Mucosa of rectum (tissue), 2 donors: ENCODE results near the gene F11R.
"Not testable (repeated sequence)": the region's sequence is repeated elsewhere in the genome, so short reads cannot be mapped to it uniquely, and the experiment has no call there.

Source experiments
- H3K27ac ChIP-seq, 2 donors: one replicate each; pipeline ENCODE4 v1.7.0; 2013; ENCODE audit warnings: inconsistent platforms in 2 of 2, low read depth in 2 of 2, low read length in 2 of 2
- H3K27me3 ChIP-seq, 2 donors: one replicate each; pipeline ENCODE4 v1.7.0; 2013; ENCODE audit warnings: low read length in 2 of 2; ENCODE audit not compliant: control insufficient read depth in 2 of 2, insufficient read depth in 2 of 2
- H3K36me3 ChIP-seq, 2 donors: one replicate each; pipeline ENCODE4 v1.7.0; 2013; ENCODE audit warnings: low read length in 2 of 2; ENCODE audit not compliant: control insufficient read depth in 2 of 2, insufficient read depth in 2 of 2
- H3K4me1 ChIP-seq, 2 donors: one replicate each; pipeline ENCODE4 v1.7.0; 2013; ENCODE audit warnings: low read length in 2 of 2, mild to moderate bottlenecking in 1 of 2; ENCODE audit not compliant: control insufficient read depth in 2 of 2, insufficient read depth in 2 of 2
- H3K4me3 ChIP-seq, 2 donors: one replicate each; pipeline ENCODE4 v1.7.0; 2013; ENCODE audit warnings: low read length in 2 of 2
- H3K9ac ChIP-seq, 2 donors: one replicate each; pipeline ENCODE4 v1.7.0; 2013; ENCODE audit warnings: low read length in 2 of 2, low read depth in 1 of 2, mild to moderate bottlenecking in 1 of 2
- H3K9me3 ChIP-seq, 2 donors: one replicate each; pipeline ENCODE4 v1.7.0; 2013; ENCODE audit warnings: low read length in 2 of 2; ENCODE audit not compliant: control insufficient read depth in 2 of 2
- donor health status: healthy.
- donor health status: Normal muscosa, but diverticular disease.

The F11R gene

DNA sequence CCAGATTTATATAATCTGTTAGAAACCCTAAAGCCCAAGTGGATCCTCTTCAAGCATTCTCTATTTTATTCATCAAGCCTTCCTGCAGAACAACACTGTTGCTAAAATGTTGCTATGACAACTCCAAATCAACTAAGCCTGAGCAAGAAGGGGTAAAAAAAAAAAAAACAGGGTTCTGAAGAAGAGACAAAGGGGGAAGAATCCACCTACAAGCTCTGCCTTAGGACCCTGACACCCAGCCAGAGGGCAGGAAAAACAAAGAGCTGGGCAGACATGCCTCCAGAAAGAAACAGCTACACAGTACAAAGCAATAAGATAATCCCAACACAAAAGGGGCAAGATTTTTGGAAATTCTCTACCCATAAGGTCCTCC lies 23.6 kb upstream of the F11R start:
- H3K9ac ChIP-seq = peak overlapping the region; percentile 96 to 100
- no peaks in the 10 kb centered on the region for H3K27me3 ChIP-seq
- H3K4me3 ChIP-seq = peak overlapping the region; percentile 78 to 93
- H3K9me3 ChIP-seq = no peaks in the 10 kb centered on the region
- peak overlapping the region; percentile 94 to 98 for H3K27ac ChIP-seq
- peaks cover 14 to 30% of the 10 kb centered on the region in 2 donors for H3K4me1 ChIP-seq
- peaks cover 33 to 37% of the 10 kb centered on the region in 2 donors for H3K36me3 ChIP-seq

DNA sequence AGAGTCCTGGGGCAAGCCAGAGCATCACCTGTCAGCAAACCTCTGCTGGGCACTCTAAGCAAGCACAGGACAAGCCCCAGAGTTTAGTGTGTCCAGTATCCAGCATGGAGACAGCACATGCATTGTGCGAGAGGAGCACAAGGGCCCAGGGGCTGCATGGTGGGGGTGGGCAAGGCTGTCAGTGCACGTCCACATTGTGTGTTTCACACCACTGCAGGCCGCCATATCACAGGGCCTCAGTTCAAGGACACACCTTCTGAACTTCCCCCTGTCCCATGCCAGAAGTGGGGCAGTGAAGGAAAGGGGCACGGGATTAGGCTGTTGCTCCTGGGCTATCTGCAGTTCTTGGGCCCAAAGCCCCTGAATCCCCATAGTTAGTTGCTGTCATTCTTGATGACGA lies 18.6 kb upstream of the F11R start:
- Histone ChIP-seq H3K4me1 (peaks cover 27 to 29% of the 10 kb centered on the region in 2 donors), H3K36me3 (peaks cover 36 to 40% of the 10 kb centered on the region in 2 donors), H3K9ac (peak overlapping the region in 1 of 2 donors; percentile 21), H3K9me3 (no peaks in the 10 kb centered on the region), H3K27ac (peak overlapping the region; percentile 80 to 95), H3K27me3 (no peaks in the 10 kb centered on the region), H3K4me3 (peak overlapping the region in 1 of 2 donors; percentile 82)

DNA sequence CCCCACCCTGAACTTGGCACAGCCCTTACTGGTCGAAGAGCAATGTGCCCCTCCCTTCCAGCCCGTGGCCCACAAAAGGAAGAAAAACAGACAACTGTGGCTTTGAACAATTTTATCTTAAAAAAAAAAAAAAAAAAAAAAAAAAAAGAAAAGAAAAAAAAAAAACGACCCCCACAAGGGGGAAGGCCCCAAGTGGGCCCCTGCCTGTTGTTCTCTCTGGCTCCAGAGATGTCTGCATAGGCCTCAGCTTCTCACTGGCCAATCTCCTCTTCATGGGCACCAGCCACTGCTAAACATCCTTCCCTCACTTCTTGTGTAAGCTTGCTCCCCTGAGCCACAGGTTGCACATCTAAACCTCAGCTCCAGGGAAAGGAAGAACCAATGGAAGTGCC lies 18.2 kb upstream of the F11R start:
- Histone ChIP-seq H3K9ac (peak overlapping the region in 1 of 2 donors; percentile 21), H3K9me3 (no peaks in the 10 kb centered on the region), H3K27ac (peak overlapping the region; percentile 94 to 95), H3K4me3 (peak overlapping the region; percentile 82 to 93), H3K36me3 (peaks cover 36 to 40% of the 10 kb centered on the region in 2 donors), H3K27me3 (no peaks in the 10 kb centered on the region), H3K4me1 (peaks cover 23 to 26% of the 10 kb centered on the region in 2 donors)

- Histone ChIP-seq H3K27me3 (no peaks in the 10 kb centered on the region), H3K36me3 (peaks cover 36 to 40% of the 10 kb centered on the region in 2 donors), H3K9me3 (no peaks in the 10 kb centered on the region), H3K4me1 (peaks cover 22 to 23% of the 10 kb centered on the region in 2 donors), H3K4me3 (peak within 1 kb of the TSS; percentile 82 to 93), H3K27ac (peak within 1 kb of the TSS; percentile 94 to 95), H3K9ac (peak within 1 kb of the TSS; percentile 72 to 96)
Observed at GRCh38 chr1:161038523-161039153, 17.7 kb upstream of the F11R start, which contains the start of gene TSTD1. Gene TSTD1, minus strand, starts transcription at chr1:161038964. Its CDS starts 75 bp downstream, at chr1:161038889.

- H3K9ac ChIP-seq = peak overlapping the region; percentile 72 to 96
Observed at GRCh38 chr1:161037661-161038522, 16.9 kb upstream of the F11R start.

DNA sequence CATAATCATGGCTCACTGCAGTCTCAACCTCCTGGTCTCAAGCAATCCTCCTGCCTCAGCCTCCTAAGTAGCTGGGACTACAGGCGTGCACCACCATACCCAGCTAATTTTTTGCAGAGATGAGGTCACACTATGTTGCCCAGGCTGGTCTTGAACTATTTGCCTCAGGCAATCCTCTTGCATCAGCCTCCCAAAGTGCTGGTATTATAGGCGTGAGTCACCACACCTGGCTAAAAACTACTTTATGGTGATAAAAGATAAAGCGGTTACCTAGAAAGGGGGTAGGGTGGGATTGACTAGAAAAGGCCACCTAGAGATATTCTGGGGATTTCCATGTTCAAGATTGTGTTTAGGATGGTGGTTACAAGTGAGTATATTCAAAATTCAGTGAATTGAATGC lies 12.8 kb upstream of the F11R start:
- H3K9ac ChIP-seq = no peak overlapping the region
- no peak overlapping the region for H3K4me3 ChIP-seq
- no peaks in the 10 kb centered on the region for H3K36me3 ChIP-seq
- no peaks in the 10 kb centered on the region for H3K9me3 ChIP-seq
- peaks cover 11 to 13% of the 10 kb centered on the region in 2 donors for H3K4me1 ChIP-seq
- no peaks in the 10 kb centered on the region for H3K27me3 ChIP-seq
- H3K27ac ChIP-seq = no peak overlapping the region

More at GRCh38 chr1:161037661-161038522, 16.9 kb upstream of the F11R start:
- no peaks in the 10 kb centered on the region for H3K27me3 ChIP-seq
- no peaks in the 10 kb centered on the region for H3K9me3 ChIP-seq
- peak overlapping the region; percentile 82 to 93 for H3K4me3 ChIP-seq
- H3K4me1 ChIP-seq = peaks cover 22 to 23% of the 10 kb centered on the region in 2 donors
- H3K36me3 ChIP-seq = peaks cover 33 to 35% of the 10 kb centered on the region in 2 donors
- H3K27ac ChIP-seq = peak overlapping the region; percentile 94 to 95

GRCh38 chr1:161032409-161032808 lies 11.5 kb upstream of the F11R start:
- Histone ChIP-seq H3K27ac (no peak overlapping the region), H3K9me3 (no peaks in the 10 kb centered on the region), H3K27me3 (no peaks in the 10 kb centered on the region), H3K4me3 (no peak overlapping the region), H3K9ac (no peak overlapping the region), H3K36me3 (no peaks in the 10 kb centered on the region), H3K4me1 (peaks cover 0 to 2% of the 10 kb centered on the region in 2 donors)

GRCh38 chr1:161031874-161032273 lies 10.9 kb upstream of the F11R start:
- Histone ChIP-seq H3K36me3 (no peaks in the 10 kb centered on the region), H3K9me3 (no peaks in the 10 kb centered on the region), H3K4me3 (no peak overlapping the region), H3K9ac (no peak overlapping the region), H3K27ac (no peak overlapping the region), H3K27me3 (no peaks in the 10 kb centered on the region), H3K4me1 (peaks cover 0 to 2% of the 10 kb centered on the region in 2 donors)

DNA sequence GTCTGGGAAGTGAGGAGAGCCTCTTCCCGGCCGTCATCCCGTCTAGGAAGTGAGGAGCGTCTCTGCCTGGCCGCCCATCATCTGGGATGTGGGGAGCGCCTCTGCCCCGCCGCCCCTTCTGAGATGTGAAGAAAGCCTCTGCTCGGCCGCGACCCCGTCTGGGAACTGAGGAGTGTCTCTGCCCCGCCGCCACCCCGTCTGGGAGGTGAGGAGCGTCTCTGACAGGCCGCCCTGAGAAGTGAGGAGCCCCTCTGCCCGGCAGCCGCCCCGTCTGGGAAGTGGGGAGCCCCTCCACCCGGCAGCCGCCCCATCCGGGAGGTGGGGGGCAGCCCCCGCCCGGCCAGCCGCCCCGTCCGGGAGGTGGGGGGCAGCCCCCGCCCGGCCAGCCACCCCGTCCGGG lies 8.5 kb upstream of the F11R start:
- H3K9ac ChIP-seq, H3K4me3 ChIP-seq, H3K9me3 ChIP-seq, H3K27ac ChIP-seq, H3K4me1 ChIP-seq, H3K36me3 ChIP-seq, H3K27me3 ChIP-seq: not testable (repeated sequence)

GRCh38 chr1:161026954-161027353 lies 6.0 kb upstream of the F11R start:
- H3K27me3 ChIP-seq, H3K9ac ChIP-seq, H3K9me3 ChIP-seq, H3K4me3 ChIP-seq, H3K27ac ChIP-seq, H3K36me3 ChIP-seq, H3K4me1 ChIP-seq: not testable (repeated sequence)
